OCI-LY7 (cell line): ENCODE measurements around the gene PLCG1. TPM values are rescaled to one million over a fixed set of nuclear protein-coding genes. Genes with fewer than 3 reads are reported as not detected.

Source experiments
- BruUV-seq: library from RNA; stranded (reverse); fragments of 400-500 nt; replicated peaks from 2 replicates; lab custom pipeline; 2021; lab: Mats Ljungman, UMichigan
- CTCF ChIA-PET: fragments of 300-600 bp; sonication (Branson Sonifier 250); formaldehyde crosslinking; loops from one replicate; lab custom pipeline; 2022; ENCODE audit warnings: antibody characterized with exemption; ENCODE audit not compliant: unreplicated experiment; lab: Charles Lee
- POLR2A ChIA-PET: fragments of 300-600 bp; sonication (Branson Sonifier 250); formaldehyde crosslinking; loops from one replicate; lab custom pipeline; 2022; ENCODE audit warnings: antibody characterized with exemption; lab: Charles Lee
- DNase-seq: peaks from one replicate; pipeline ENCODE4 v3.0.0-alpha.2; 2015; ENCODE audit warnings: low spot score
- H2AFZ ChIP-seq: fragments of 200-600 bp; sonication (generic), shearing (Covaris generic); 2 replicates; pipeline ENCODE4 v1.6.1; 2014; ENCODE audit warnings: mild to moderate bottlenecking, antibody characterized with exemption, low read length, moderate library complexity
- H3K27ac ChIP-seq: fragments of 200-600 bp; sonication (generic); 2 replicates; pipeline ENCODE4 v1.5.1; 2014; ENCODE audit warnings: mixed run types, low read depth, mild to moderate bottlenecking, moderate library complexity, low read length, inconsistent platforms; ENCODE audit not compliant: poor library complexity, severe bottlenecking
- H3K36me3 ChIP-seq: fragments of 200-600 bp; sonication (generic); 2 replicates; pipeline ENCODE4 v1.6.1; 2014; ENCODE audit warnings: mild to moderate bottlenecking, antibody characterized with exemption, low read length, moderate library complexity, mixed read lengths; ENCODE audit not compliant: insufficient read depth
- H3K4me1 ChIP-seq: fragments of 200-600 bp; sonication (generic); 2 replicates; pipeline ENCODE4 v1.5.1; 2014; ENCODE audit warnings: mild to moderate bottlenecking, low read length; ENCODE audit not compliant: insufficient read depth, poor library complexity, severe bottlenecking
- H3K4me2 ChIP-seq: fragments of 200-600 bp; sonication (generic); 2 replicates; pipeline ENCODE4 v1.6.1; 2014; ENCODE audit warnings: mild to moderate bottlenecking, low read length
- H3K4me3 ChIP-seq: fragments of 200-600 bp; sonication (generic); 2 replicates; pipeline ENCODE4 v1.5.1; 2014; ENCODE audit warnings: mild to moderate bottlenecking, low read depth, low read length; ENCODE audit not compliant: poor library complexity, severe bottlenecking
- H3K79me2 ChIP-seq: fragments of 200-600 bp; sonication (generic); 2 replicates; pipeline ENCODE4 v1.6.1; 2016; ENCODE audit warnings: low read depth, mild to moderate bottlenecking, low read length, moderate library complexity, mixed read lengths; ENCODE audit not compliant: insufficient read depth
- H3K9me2 ChIP-seq: fragments of 200-600 bp; sonication (generic); 2 replicates; pipeline ENCODE4 v1.6.1; 2016; ENCODE audit warnings: mild to moderate bottlenecking, low read length, mixed read lengths; ENCODE audit not compliant: insufficient read depth
- H3K9me3 ChIP-seq: fragments of 200-600 bp; sonication (generic); 2 replicates; pipeline ENCODE4 v1.6.1; 2014; ENCODE audit warnings: mild to moderate bottlenecking, mixed run types, low read length, mixed read lengths
- H4K20me1 ChIP-seq: fragments of 200-600 bp; sonication (generic); 2 replicates; pipeline ENCODE4 v1.6.1; 2014; ENCODE audit warnings: mild to moderate bottlenecking, antibody characterized with exemption, low read length, moderate library complexity, mixed read lengths; ENCODE audit not compliant: insufficient read depth
- CTCF ChIP-seq: fragments of 200-600 bp; sonication (generic); conservative IDR thresholded peaks from 2 replicates; pipeline ENCODE4 v1.5.1; 2014; ENCODE audit warnings: mild to moderate bottlenecking, antibody characterized with exemption, low read length, moderate library complexity, mixed read lengths
- EZH2phosphoT487 ChIP-seq: fragments of 200-600 bp; sonication (generic); IDR thresholded peaks from 2 replicates; pipeline ENCODE4 v1.6.1; 2018; ENCODE audit warnings: low read depth, borderline replicate concordance, mild to moderate bottlenecking, mixed run types, antibody characterized with exemption, low read length, moderate library complexity, mixed read lengths
- intact Hi-C: fragments of 100-400 bp; cut with micrococcal nuclease; formaldehyde crosslinking; loops from one replicate; pipeline ENCODE4 v1.10.0; 2022; ENCODE audit not compliant: unreplicated experiment
- total RNA-seq, 2 experiments: library from RNA; depleted of rRNA in 1 of 2; stranded (reverse); fragments of >200 nt in 1 of 2; shearing (Covaris generic) in 1 of 2; gene quantifications; 2 replicates each; pipeline ENCODE4 v1.2.3, GENCODE V29; 2014 to 2022

PLCG1 gene
- total RNA-seq, 2 experiments from 2014 or later = 103 to 121 TPM

GRCh38 chr20:41173161-41173721 is 35.9 kb downstream of the PLCG1 start:
- no peaks in the 10 kb centered on the region for H4K20me1 ChIP-seq
- no peak overlapping the region for H3K27ac ChIP-seq
- H3K4me3 ChIP-seq = no peak overlapping the region
- peak; percentile 64 for DNase-seq
- no peak overlapping the region for H2AFZ ChIP-seq
- TF ChIP-seq CTCF = peak; percentile 95
- no peak for TF ChIP-seq EZH2phosphoT487
- no peaks in the 10 kb centered on the region for H3K9me3 ChIP-seq
- CTCF ChIA-PET = interaction anchor here (0.6 to 1.4 kb wide), 2 partner anchors 150 to 167 kb away, joined by 3 to 4 read pairs; partner anchors contain the start of gene LPIN3
- H3K36me3 ChIP-seq = peaks cover 92% of the 10 kb centered on the region
- no peaks in the 10 kb centered on the region for H3K4me1 ChIP-seq
- H3K79me2 ChIP-seq = no peaks in the 10 kb centered on the region
- no TSS peak for BruUV-seq
- H3K4me2 ChIP-seq = no peak overlapping the region
- H3K9me2 ChIP-seq = no peaks in the 10 kb centered on the region
- POLR2A ChIA-PET = interaction anchor here (0.8 kb wide), 1 partner anchor 13 kb away, joined by 3 read pairs; no protein-coding TSS in a partner anchor
- intact Hi-C loops = loop anchor here (1.0 to 2.0 kb wide), 3 partner anchors 37 to 206 kb away; partner anchors contain the start of gene LPIN3

GRCh38 chr20:41173791-41174341 is 36.5 kb downstream of the PLCG1 start:
- Histone ChIP-seq H3K79me2 (no peaks in the 10 kb centered on the region), H3K9me2 (no peaks in the 10 kb centered on the region), H3K4me3 (no peak overlapping the region), H4K20me1 (no peaks in the 10 kb centered on the region), H2AFZ (no peak overlapping the region), H3K4me1 (no peaks in the 10 kb centered on the region), H3K36me3 (peaks cover 86% of the 10 kb centered on the region), H3K4me2 (no peak overlapping the region), H3K27ac (no peak overlapping the region), H3K9me3 (no peaks in the 10 kb centered on the region)
- TF ChIP-seq CTCF (no peak), EZH2phosphoT487 (no peak)
- intact Hi-C loops = loop anchor here (1.0 to 2.0 kb wide), 3 partner anchors 38 to 207 kb away; partner anchors contain the start of gene LPIN3
- ChIA-PET POLR2A (no interaction called here), CTCF (no interaction called here)
- BruUV-seq = no TSS peak
- no peak for DNase-seq

- TF ChIP-seq EZH2phosphoT487 (no peak), CTCF (no peak)
- H3K27ac ChIP-seq = no peak overlapping the region
- no peaks in the 10 kb centered on the region for H4K20me1 ChIP-seq
- no peak overlapping the region for H3K4me2 ChIP-seq
- H3K9me2 ChIP-seq = no peaks in the 10 kb centered on the region
- no peak for DNase-seq
- no peaks in the 10 kb centered on the region for H3K79me2 ChIP-seq
- no peak overlapping the region for H2AFZ ChIP-seq
- no peaks in the 10 kb centered on the region for H3K4me1 ChIP-seq
- no peak overlapping the region for H3K4me3 ChIP-seq
- no peaks in the 10 kb centered on the region for H3K9me3 ChIP-seq
- CTCF ChIA-PET = no interaction called here
- no TSS peak for BruUV-seq
- H3K36me3 ChIP-seq = peaks cover 81% of the 10 kb centered on the region
- POLR2A ChIA-PET = no interaction called here
- intact Hi-C loops = no loop called here
Observed at GRCh38 chr20:41174373-41174772, 37.0 kb downstream of the PLCG1 start.
